BJ (cell line): Measurements from ENCODE around the gene GLG1. TPM values are rescaled to one million over a fixed set of nuclear protein-coding genes. Genes with fewer than 3 reads are reported as not detected.
A peak's percentile ranks its signal among the peaks of the same experiment; 100 is the strongest.

Source experiments
- CTCF ChIA-PET: fragments of 350-600 bp; formaldehyde crosslinking; extraction: SDS; loops from one replicate; lab custom pipeline; 2021; ENCODE audit warnings: antibody characterized with exemption, inconsistent platforms; lab: Yijun Ruan, JAX
- POLR2A ChIA-PET: fragments of 300-600 bp; sonication (Branson Sonifier 250); formaldehyde crosslinking; extraction: SDS; loops from one replicate; lab custom pipeline; 2021; ENCODE audit warnings: antibody characterized with exemption; lab: Charles Lee
- DNase-seq: peaks from one replicate; pipeline ENCODE4 v3.0.0-alpha.2; 2011; ENCODE audit warnings: low read depth
- H3K27me3 ChIP-seq: 2 replicates; pipeline ENCODE4 v1.6.0; 2011; ENCODE audit warnings: low read length; ENCODE audit not compliant: control insufficient read depth, insufficient read depth
- H3K36me3 ChIP-seq: 2 replicates; pipeline ENCODE4 v1.5.1; 2011; ENCODE audit warnings: low read length; ENCODE audit not compliant: control insufficient read depth, insufficient read depth
- H3K4me3 ChIP-seq: 2 replicates; pipeline ENCODE4 v1.5.1; 2011; ENCODE audit warnings: low read depth, mild to moderate bottlenecking, control low read depth, low read length
- polyA plus RNA-seq: library from polyadenylated mRNA; depleted of rRNA; stranded (reverse); fragments of >200 nt; gene quantifications from 2 replicates; pipeline ENCODE4 v1.2.3, GENCODE V29; 2011
- TF ChIP-seq, protein P1 (sequence below): IDR thresholded peaks from 2 replicates; pipeline ENCODE4 v1.5.1; 2011; ENCODE audit warnings: low read depth, mild to moderate bottlenecking, control low read depth, inconsistent platforms, low read length, moderate library complexity; ENCODE audit not compliant: insufficient read depth

GLG1 gene
- polyA plus RNA-seq, 1 experiment: 88.6 TPM

DNA sequence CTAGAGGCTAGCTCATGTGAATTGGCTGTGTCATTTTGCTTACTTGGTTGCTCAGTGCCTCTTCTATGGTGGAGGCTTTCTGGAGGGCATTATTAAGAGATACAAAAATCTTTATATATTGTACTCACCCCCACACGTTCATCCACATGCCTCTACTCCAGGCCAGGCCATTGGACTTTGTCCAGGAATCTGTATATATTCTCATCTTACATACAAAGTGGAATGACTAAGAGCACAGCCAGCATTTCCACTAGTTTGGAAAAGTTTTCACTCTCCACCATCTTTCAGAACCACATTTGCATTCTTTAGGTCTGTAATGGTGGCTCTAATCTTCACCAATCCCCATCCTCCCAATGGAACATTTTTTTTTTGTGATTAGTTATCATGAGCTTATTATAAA, 4.8 kb upstream of the GLG1 start:
- Histone ChIP-seq H3K27me3 (no peaks in the 10 kb centered on the region), H3K36me3 (no peaks in the 10 kb centered on the region; the same call in 1 of the 2 replicates), H3K4me3 (no peak overlapping the region)
- DNase-seq: no peak
- ChIA-PET POLR2A (interaction anchor here (0.7 kb wide), 1 partner anchor 125 kb away, joined by 5 read pairs; no protein-coding TSS in a partner anchor), CTCF (interaction anchor here (0.6 to 1.8 kb wide), 3 partner anchors 11 to 974 kb away, joined by 3 to 5 read pairs (median 4); no protein-coding TSS in a partner anchor)
- TF ChIP-seq, protein P1, sequence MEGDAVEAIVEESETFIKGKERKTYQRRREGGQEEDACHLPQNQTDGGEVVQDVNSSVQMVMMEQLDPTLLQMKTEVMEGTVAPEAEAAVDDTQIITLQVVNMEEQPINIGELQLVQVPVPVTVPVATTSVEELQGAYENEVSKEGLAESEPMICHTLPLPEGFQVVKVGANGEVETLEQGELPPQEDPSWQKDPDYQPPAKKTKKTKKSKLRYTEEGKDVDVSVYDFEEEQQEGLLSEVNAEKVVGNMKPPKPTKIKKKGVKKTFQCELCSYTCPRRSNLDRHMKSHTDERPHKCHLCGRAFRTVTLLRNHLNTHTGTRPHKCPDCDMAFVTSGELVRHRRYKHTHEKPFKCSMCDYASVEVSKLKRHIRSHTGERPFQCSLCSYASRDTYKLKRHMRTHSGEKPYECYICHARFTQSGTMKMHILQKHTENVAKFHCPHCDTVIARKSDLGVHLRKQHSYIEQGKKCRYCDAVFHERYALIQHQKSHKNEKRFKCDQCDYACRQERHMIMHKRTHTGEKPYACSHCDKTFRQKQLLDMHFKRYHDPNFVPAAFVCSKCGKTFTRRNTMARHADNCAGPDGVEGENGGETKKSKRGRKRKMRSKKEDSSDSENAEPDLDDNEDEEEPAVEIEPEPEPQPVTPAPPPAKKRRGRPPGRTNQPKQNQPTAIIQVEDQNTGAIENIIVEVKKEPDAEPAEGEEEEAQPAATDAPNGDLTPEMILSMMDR: no peak

DNA sequence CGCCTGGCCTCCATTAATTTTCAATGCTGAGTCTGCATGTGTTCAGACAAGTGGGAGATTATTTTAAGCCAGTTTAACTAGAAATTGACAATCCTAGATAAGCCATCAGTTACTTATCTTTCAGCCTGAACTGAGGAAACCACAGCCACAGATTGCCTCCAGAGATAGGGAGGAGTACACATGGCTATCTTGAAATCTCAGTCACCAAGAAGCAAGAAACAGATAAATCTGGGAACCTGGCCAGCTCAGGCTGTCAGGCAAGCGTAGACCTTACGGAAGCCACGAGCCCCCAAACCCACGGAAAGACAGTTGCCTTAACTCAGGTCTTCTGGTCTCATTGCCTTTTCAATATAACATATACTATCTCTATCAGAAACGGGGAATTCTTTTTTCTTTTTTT, 2.0 kb upstream of the GLG1 start:
- Histone ChIP-seq H3K36me3 (no peaks in the 10 kb centered on the region; the same call in 1 of the 2 replicates), H3K27me3 (no peaks in the 10 kb centered on the region), H3K4me3 (no peak overlapping the region)
- DNase-seq: no peak
- POLR2A ChIA-PET: no interaction called here
- TF ChIP-seq, protein P1: no peak
- CTCF ChIA-PET: interaction anchor here (1.2 to 2.4 kb wide), 2 partner anchors 10 to 14 kb away, joined by 3 to 8 read pairs; no protein-coding TSS in a partner anchor

DNA sequence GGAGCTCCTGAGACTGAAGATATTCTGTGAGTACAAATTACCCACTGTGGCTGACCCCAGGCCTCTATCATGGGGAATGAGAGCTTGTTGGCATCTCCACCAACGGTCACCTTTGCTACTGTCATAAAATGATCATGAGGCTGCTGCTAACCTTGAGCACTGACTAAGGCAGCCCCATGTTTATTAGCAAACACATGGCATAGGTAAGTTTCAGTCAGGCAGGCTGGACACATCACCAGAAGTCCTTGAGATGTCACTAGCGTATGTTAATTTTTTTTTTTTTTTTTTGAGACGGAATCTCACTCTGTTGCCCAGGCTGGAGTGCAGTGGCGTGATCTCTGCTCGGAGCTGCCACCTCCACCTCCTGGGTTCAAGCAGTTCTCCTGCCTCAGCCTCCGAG, 1.5 kb upstream of the GLG1 start:
- Histone ChIP-seq H3K27me3 (no peaks in the 10 kb centered on the region), H3K4me3 (no peak overlapping the region), H3K36me3 (no peaks in the 10 kb centered on the region)
- CTCF ChIA-PET: interaction anchor here (0.9 to 2.4 kb wide), 2 partner anchors 14 to 15 kb away, joined by 3 to 8 read pairs; no protein-coding TSS in a partner anchor
- TF ChIP-seq, protein P1: no peak
- POLR2A ChIA-PET: interaction anchor here (0.6 kb wide), 1 partner anchor 88 kb away, joined by 3 read pairs; no protein-coding TSS in a partner anchor
- no peak for DNase-seq

DNA sequence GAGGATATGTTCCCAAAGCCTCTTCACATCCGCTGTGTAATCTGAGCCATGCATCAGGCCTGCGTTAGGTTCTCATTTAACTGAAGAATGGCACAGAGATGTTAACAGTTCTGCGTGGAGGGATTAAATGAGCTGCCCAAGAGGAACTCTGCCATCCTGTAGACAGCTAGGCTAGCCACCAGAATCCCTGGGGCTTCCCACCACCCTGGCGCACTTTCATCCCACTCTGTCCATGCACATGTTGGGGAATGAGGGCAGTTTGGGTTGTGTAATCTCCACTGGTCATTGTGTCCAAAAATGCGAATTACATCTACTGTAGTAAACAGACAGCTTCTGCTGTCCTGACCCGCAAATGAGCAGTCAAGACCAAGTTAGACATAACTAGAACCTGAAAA, 1.0 kb upstream of the GLG1 start:
- Histone ChIP-seq H3K36me3 (no peaks in the 10 kb centered on the region), H3K4me3 (no peak overlapping the region), H3K27me3 (no peaks in the 10 kb centered on the region)
- TF ChIP-seq, protein P1: no peak
- POLR2A ChIA-PET: interaction anchor here (0.6 kb wide), 1 partner anchor 88 kb away, joined by 3 read pairs; no protein-coding TSS in a partner anchor
- CTCF ChIA-PET: interaction anchor here (0.9 to 2.4 kb wide), 3 partner anchors 14 to 15 kb away, joined by 3 to 9 read pairs (median 8); no protein-coding TSS in a partner anchor
- DNase-seq: no peak

DNA sequence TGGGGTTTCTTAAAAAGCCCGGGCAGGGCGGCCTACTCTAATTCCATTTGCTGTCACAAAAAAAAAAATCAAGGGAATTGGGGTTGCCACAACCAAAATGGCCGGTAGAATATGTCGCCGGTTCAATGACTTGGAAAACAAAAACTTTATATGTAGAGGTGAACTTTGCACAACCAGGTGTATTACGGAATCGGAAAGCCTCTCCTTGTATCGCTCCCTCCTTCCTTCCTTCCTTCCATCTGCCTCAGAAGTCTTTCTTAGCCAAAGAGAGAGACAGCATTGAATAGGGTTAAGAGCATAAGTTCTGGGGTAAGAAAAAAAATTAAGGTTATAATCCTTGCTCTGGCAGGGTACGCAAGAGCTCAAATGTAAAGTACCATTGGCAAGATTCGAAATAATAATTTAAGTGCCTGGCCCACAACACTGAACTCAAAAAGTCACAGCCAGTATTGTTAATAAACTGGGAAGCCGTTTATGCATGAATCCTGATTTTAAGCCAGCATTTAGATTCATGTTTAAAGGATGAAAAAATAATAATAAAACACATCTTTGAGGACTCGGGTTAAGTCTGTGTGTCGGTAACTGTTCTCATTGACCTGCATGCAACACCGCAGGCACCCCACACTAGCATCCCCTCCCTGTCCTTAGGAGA, 522 bp upstream of the GLG1 start:
- Histone ChIP-seq H3K36me3 (no peaks in the 10 kb centered on the region), H3K4me3 (peak overlapping the region; percentile 93), H3K27me3 (no peaks in the 10 kb centered on the region)
- ChIA-PET POLR2A (no interaction called here), CTCF (interaction anchor here (0.9 to 1.8 kb wide), 3 partner anchors 10 to 15 kb away, joined by 3 to 9 read pairs (median 3); no protein-coding TSS in a partner anchor)
- TF ChIP-seq, protein P1: no peak
- no peak for DNase-seq
